ENCODE data around the gene PTTG1. TPM values are rescaled to one million over a fixed set of nuclear protein-coding genes. Genes with fewer than 3 reads are reported as not detected.

Gene PTTG1
- total and polyA plus RNA-seq, 2 of the 4 experiments (the other 2 are of a cell fraction): 98.6 to 118 TPM

DNA sequence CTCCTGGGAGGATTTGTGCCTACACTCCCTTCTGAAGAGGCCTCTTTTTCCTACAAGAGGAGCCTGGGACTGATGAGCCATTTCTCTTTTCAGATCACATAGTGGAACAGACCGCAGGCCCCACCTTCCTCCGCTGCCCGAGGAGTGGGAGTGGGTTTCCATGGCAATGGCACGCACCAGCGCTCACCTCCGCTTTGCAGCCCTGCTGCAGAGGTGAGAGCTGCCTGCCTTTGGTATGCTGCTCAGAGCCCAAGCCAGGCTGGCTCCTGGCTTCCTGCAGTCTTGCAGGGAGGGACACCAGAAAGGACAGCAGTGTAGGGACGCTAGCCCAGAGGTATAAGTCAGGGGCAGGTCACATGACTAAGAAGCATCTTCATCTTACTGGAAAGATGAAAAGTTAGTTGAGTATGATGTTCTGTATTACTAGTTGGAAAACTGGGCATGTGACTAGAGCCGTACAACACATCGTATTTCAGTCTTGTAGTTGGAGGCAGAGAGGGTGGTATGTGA is 12.4 kb downstream of the PTTG1 start:
- Histone ChIP-seq H4K8ac (ENCODE audit: low read depth in 2 of 2, low read length in 2 of 2) (no peak overlapping the region), H2AFZ (replicated peaks; ENCODE audit: low read length, poor library complexity) (peak overlapping the region; percentile 16), H2BK5ac (ENCODE audit: low read depth, low read length, poor library complexity, severe bottlenecking) (no peak overlapping the region), H2BK15ac (ENCODE audit: low read depth, low read length) (no peak overlapping the region), H4K91ac (ENCODE audit: insufficient read depth, low read depth, low read length) (no peak overlapping the region), H3K56ac (ENCODE audit: extremely low read depth, insufficient read depth, low read length) (no peak overlapping the region), H3K23ac (ENCODE audit: low read depth, low read length) (no peak overlapping the region), H3K9me3 (ENCODE audit: control insufficient read depth, insufficient read depth, low read length) (no peaks in the 10 kb centered on the region), H2BK20ac (ENCODE audit: low read depth, low read length) (no peak overlapping the region), H3K27ac (ENCODE audit: insufficient read depth, low read length) (no peak overlapping the region), H3K9ac (ENCODE audit: low read depth, low read length) (no peak overlapping the region), H3K36me3 (ENCODE audit: control insufficient read depth, insufficient read depth, low read length) (0 out of 2 replicates have a peak, but pooled peaks cover 1% of the 10 kb centered on the region), H2BK120ac (ENCODE audit: low read depth, low read length) (no peak overlapping the region), H3K9me1 (ENCODE audit: insufficient read depth, low read length) (no peaks in the 10 kb centered on the region), H2AK9ac (replicated peaks; ENCODE audit: low read depth, low read length, poor library complexity) (no peak overlapping the region), H3K27me3 (ENCODE audit: control insufficient read depth, insufficient read depth, low read length) (no peaks in the 10 kb centered on the region), H3K14ac (replicated peaks; ENCODE audit: low read depth, low read length) (no peak overlapping the region), H3K4me1 (ENCODE audit: control insufficient read depth, insufficient read depth, low read length) (no peaks in the 10 kb centered on the region), H4K20me1 (ENCODE audit: insufficient read depth, low read length) (no peaks in the 10 kb centered on the region), H2AK5ac (ENCODE audit: low read depth, low read length) (no peak overlapping the region), H4K5ac (ENCODE audit: low read depth, low read length) (no peak overlapping the region), H3K4me2 (ENCODE audit: low read depth, low read length) (no peak overlapping the region), H3K79me1 (ENCODE audit: low read depth in 1 of 2, low read length in 2 of 2) (no peaks in the 10 kb centered on the region), H3K4me3 (ENCODE audit: insufficient read depth, low read depth, low read length) (no peak overlapping the region), H3K4ac (ENCODE audit: low read depth, low read length) (no peak overlapping the region), H3K18ac (ENCODE audit: low read depth, low read length) (no peak overlapping the region)
- intact Hi-C loops (cut with micrococcal nuclease) (loop anchor here (10.0 kb wide), 1 partner anchor 1111 kb away; the partner anchor contains the start of gene GABRB2), dilution Hi-C loops (cut with HindIII; ENCODE audit: low sequenced_read_pairs, unreplicated experiment) (no loop called here), in situ Hi-C loops (cut with MboI; ENCODE audit: low sequenced_read_pairs) (no loop called here)
- ATAC-seq (ENCODE audit: low read depth) (peak; percentile 25; the same call in 1 of the 2 replicates), DNase-seq (no peak)
- WGBS, 2 experiments (ENCODE audit: extremely low coverage in 2 of 2, insufficient read length in 1 of 2): 46% methylated on average over 4 of the region's 9 CpGs; no CpG with 5 or more reads in 1 of the 2 experiments
- TF ChIP-seq FOS (IDR thresholded peaks at IDR 0.05; ENCODE audit: low read depth, low read length): no peak
- TF ChIP-seq, protein P1, sequence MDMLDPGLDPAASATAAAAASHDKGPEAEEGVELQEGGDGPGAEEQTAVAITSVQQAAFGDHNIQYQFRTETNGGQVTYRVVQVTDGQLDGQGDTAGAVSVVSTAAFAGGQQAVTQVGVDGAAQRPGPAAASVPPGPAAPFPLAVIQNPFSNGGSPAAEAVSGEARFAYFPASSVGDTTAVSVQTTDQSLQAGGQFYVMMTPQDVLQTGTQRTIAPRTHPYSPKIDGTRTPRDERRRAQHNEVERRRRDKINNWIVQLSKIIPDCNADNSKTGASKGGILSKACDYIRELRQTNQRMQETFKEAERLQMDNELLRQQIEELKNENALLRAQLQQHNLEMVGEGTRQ (IDR thresholded peaks at IDR 0.05; ENCODE audit: low read depth, low read length): 0 out of 2 replicates have a peak, but pooled peaks have one; percentile 11
- ChIA-PET CTCF (no interaction called here), POLR2A (ENCODE audit: unreplicated experiment) (no interaction called here)
- BruUV-seq (replicated peaks): no TSS peak

All from IMR-90 (cell line).